OCI-LY3 (cell line): Measurements from ENCODE around the gene MAPK7.

Experiments used
- CTCF ChIP-seq: fragments of 200-600, 300-600 bp; sonication (generic); IDR thresholded peaks from 2 replicates; pipeline ENCODE4 v1.5.1; 2014; ENCODE audit warnings: antibody characterized with exemption, low read length, low read depth
- EZH2phosphoT487 ChIP-seq: fragments of 200-600 bp; shearing (Covaris generic); IDR thresholded peaks from 2 replicates; pipeline ENCODE4 v1.6.1; 2018; ENCODE audit warnings: antibody characterized with exemption, mixed run types, low read depth

DNA sequence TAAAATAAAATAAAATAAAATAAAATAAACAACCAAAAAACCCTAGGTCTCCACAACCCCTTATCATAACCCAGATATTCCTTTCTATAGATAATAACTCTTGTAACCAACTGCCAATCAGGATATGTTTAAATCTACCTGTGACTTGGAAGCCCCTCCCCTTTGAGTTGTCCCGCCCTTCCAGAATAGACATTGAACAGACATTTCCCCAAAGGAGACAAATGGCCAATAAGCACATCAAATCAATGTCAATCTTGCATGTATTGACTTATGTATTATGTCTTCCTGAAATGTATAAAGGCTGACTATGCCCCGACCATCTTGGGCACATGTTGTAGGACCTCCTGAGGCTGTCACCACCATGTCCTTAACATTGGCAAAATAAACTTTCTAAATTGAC lies 1.5 kb upstream of the MAPK7 start:
- no peak for TF ChIP-seq CTCF
- no peak for TF ChIP-seq EZH2phosphoT487
